T-cell (primary cell): Measurements from ENCODE around the gene HPCAL1. TPM values are rescaled to one million over a fixed set of nuclear protein-coding genes. Genes with fewer than 3 reads are reported as not detected.
A peak's percentile ranks its signal among the peaks of the same experiment; 100 is the strongest.

Experiments used
- ATAC-seq, 4 experiments: fragments of 200-7000 bp in 3 of 4; fragments of 150-1000 bp in 1 of 4; cut with Tn5 transposase; replicated peaks in 1 of 4; 1 replicate in 3 of 4; 2 replicates in 1 of 4; pipeline ENCODE4 v1.10.0; 2021; ENCODE audit warnings: moderate library complexity in 3 of 4, mild to moderate bottlenecking in 2 of 4, moderate number of reproducible peaks in 1 of 4
- CTCF ChIA-PET, 2 donors: fragments of 300-600 bp; sonication (Branson Sonifier 250); formaldehyde crosslinking; loops; one replicate each; lab custom pipeline; 2022; ENCODE audit warnings: antibody characterized with exemption in 2 of 2; lab: Charles Lee
- POLR2A ChIA-PET, 2 donors: fragments of 300-600 bp; sonication (Branson Sonifier 250); formaldehyde crosslinking; loops; one replicate each; lab custom pipeline; 2022; ENCODE audit warnings: antibody characterized with exemption in 2 of 2; lab: Charles Lee
- DNase-seq, 35 experiments: peaks; one replicate each; pipeline versions ENCODE4 v3.0.0 to v3.0.0-alpha.2; 2013 to 2023
- H3K27ac ChIP-seq: one replicate; pipeline ENCODE4 v1.5.1; 2013; ENCODE audit warnings: low read length
- H3K27me3 ChIP-seq, 2 experiments: replicated peaks in 1 of 2; 1 replicate in 1 of 2; 2 replicates in 1 of 2; pipeline versions ENCODE4 v1.6.1 to v1.7.0; 2013; ENCODE audit warnings: low read length in 1 of 2, mixed read lengths in 1 of 2; ENCODE audit not compliant: control insufficient read depth in 2 of 2, insufficient read depth in 2 of 2; ENCODE audit errors: extremely low read depth in 1 of 2
- H3K36me3 ChIP-seq, 2 donors: 1 replicate in 1 of 2; 2 replicates in 1 of 2; pipeline versions ENCODE4 v1.6.1 to v1.7.0; 2013; ENCODE audit warnings: low read length in 1 of 2; ENCODE audit not compliant: control insufficient read depth in 2 of 2, insufficient read depth in 1 of 2; ENCODE audit errors: extremely low read depth in 1 of 2
- H3K4me1 ChIP-seq, 2 experiments: 1 replicate in 1 of 2; 2 replicates in 1 of 2; pipeline versions ENCODE4 v1.6.1 to v1.7.0; 2013; ENCODE audit warnings: low read length in 2 of 2, mixed read lengths in 1 of 2; ENCODE audit not compliant: insufficient read depth in 2 of 2, control insufficient read depth in 1 of 2; ENCODE audit errors: extremely low read depth in 1 of 2
- H3K4me3 ChIP-seq, 2 donors: 1 replicate in 1 of 2; 2 replicates in 1 of 2; pipeline versions ENCODE4 v1.5.1 to v1.7.0; 2013; ENCODE audit warnings: mild to moderate bottlenecking in 2 of 2, low read length in 1 of 2, moderate library complexity in 1 of 2; ENCODE audit not compliant: control insufficient read depth in 1 of 2; ENCODE audit errors: extremely low read depth in 1 of 2
- H3K9me3 ChIP-seq: 2 replicates; pipeline ENCODE4 v1.7.0; 2013
- H3K27ac Mint-ChIP-seq, 2 donors: one replicate each; pipeline ENCODE4 v1.8.0; 2020 to 2021; ENCODE audit warnings: mild to moderate bottlenecking in 2 of 2, mixed read lengths in 2 of 2
- H3K27me3 Mint-ChIP-seq, 2 donors: one replicate each; pipeline ENCODE4 v1.8.0; 2021 to 2022; ENCODE audit warnings: mixed read lengths in 2 of 2
- H3K36me3 Mint-ChIP-seq: one replicate; pipeline ENCODE4 v1.8.0; 2021; ENCODE audit warnings: mixed read lengths
- H3K4me1 Mint-ChIP-seq, 3 donors: one replicate each; pipeline ENCODE4 v1.8.0; 2020 to 2022; ENCODE audit warnings: mixed read lengths in 3 of 3, mild to moderate bottlenecking in 1 of 3
- H3K4me3 Mint-ChIP-seq, 3 donors: one replicate each; pipeline ENCODE4 v1.8.0; 2020 to 2022; ENCODE audit warnings: mild to moderate bottlenecking in 3 of 3, mixed read lengths in 3 of 3, moderate library complexity in 3 of 3
- H3K9me3 Mint-ChIP-seq, 3 donors: one replicate each; pipeline ENCODE4 v1.8.0; 2020 to 2022; ENCODE audit warnings: mixed read lengths in 3 of 3
- WGBS: methylation state at CpG from one replicate; pipeline ENCODE4 v1.1.5; 2013; ENCODE audit warnings: missing lambda C conversion rate; ENCODE audit not compliant: insufficient coverage; 5-methylcytosine and 5-hydroxymethylcytosine counted together
- total RNA-seq, 35 experiments: library from RNA in 6 of 35; stranded (reverse) in 6 of 35; fragments of 120-200 nt in 1 of 35; gene quantifications; one replicate each; pipeline versions ENCODE4 v1.2.1 to v1.2.4 and lab custom pipeline; 2013 to 2026

Gene HPCAL1
- total RNA-seq, 5 donors from 2014 or later (not counting 1 experiment from before 2014, with no cell fraction given): 39.5 to 87.3 (median 83.2) TPM

DNA sequence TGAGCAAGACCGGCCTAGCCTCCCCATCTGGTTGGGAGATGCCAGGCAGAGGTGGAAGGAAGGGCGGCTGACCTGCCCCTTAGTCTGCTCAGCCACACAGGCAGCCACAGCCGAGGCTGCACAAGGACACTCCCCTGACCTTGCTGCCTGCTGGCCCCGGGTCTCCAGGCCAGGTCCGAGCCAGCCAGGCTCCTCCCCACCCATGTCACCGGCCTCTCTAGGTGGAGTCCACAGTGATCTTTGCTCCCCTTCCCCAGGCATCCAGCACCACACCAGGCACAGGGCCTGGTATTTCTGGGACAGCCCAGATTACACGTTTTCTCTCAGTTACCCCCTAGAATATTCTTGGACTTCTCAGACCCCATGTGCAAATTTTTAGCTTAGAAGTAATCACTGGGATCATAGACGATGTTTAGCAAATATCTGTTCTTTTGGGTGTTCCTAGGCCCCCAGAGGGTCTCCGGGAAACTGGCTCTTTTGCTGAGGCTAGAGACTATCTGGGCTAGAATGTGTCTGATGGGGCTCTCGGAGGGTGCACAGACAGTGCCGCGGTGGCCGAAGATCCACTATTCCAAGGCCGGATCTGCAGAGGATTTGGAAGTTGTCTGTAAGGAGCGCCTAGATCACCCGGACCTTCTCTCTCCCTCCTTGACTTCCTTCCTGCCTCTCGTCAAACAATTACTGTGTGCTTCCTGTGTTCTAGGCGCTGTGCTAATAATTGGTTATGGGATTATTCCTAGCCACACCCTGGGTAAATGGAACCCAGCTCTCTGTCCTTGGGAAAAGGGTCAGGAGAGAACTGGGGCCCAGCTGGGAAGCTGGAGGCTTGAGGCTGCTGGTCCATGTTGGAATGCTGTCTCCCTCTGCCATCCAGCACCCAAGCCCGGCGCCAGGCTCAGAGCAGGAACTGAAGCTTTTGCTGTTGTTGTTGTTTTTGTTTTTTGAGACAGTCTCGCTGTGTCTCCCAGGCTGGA, 98.6 kb downstream of the HPCAL1 start:
- Histone ChIP-seq H3K36me3 (peaks cover 3 to 7% of the 10 kb centered on the region in 2 donors), H3K9me3 (no peaks in the 10 kb centered on the region), H3K27me3 (no peaks in the 10 kb centered on the region), H3K4me1 (peaks cover 12 to 54% of the 10 kb centered on the region in 2 experiments), H3K4me3 (peak overlapping the region in 1 of 2 donors; percentile 17), H3K27ac (peak overlapping the region; percentile 42)
- peak in 1 of 4 experiments; percentile 22 for ATAC-seq
- Mint-ChIP-seq H3K27me3 (no peaks in the 10 kb centered on the region), H3K36me3 (peaks cover 18% of the 10 kb centered on the region), H3K9me3 (no peaks in the 10 kb centered on the region), H3K4me3 (peak overlapping the region; percentile 5 to 60 (median 32)), H3K27ac (peak overlapping the region; percentile 88 to 96), H3K4me1 (peaks cover 44 to 47% (median 45%) of the 10 kb centered on the region in 3 donors)
- POLR2A ChIA-PET: interaction anchor here in 1 of 2 donors (0.6 kb wide), 1 partner anchor 84 kb away, joined by 3 read pairs; no protein-coding TSS in a partner anchor
- CTCF ChIA-PET: no interaction called here
- DNase-seq: no peak
- WGBS: 91% methylated on average over 9 of the region's 21 CpGs

DNA sequence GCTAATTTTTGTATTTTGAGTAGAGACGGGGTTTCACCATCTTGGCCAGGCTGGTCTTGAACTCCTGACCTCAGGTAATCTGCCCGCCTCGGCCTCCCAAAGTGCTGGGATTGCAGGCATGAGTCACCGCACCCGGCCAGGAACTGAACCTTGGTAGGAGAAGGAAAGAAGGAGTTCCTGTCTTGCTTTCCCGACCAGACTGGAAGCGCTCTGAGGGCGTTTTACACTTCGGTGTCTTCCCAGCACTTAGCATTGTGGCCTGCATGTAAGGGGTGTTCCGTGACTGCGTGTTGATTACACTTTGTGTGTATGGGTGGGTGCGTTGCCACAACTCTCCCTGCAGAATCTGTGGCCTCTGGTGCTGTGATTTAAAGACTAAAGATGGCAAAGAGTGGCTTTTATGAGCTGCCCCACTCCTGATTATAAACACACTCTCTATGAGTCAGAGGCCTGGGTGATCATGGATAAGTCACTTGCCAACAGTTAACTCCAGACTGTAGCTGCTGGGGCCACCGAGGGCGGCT, 99.4 kb downstream of the HPCAL1 start:
- DNase-seq (no peak), ATAC-seq (no peak)
- Mint-ChIP-seq H3K36me3 (peaks cover 18% of the 10 kb centered on the region), H3K4me1 (peaks cover 53 to 55% (median 54%) of the 10 kb centered on the region in 3 donors), H3K27ac (peak overlapping the region; percentile 44 to 96), H3K27me3 (no peaks in the 10 kb centered on the region), H3K9me3 (no peaks in the 10 kb centered on the region), H3K4me3 (peak overlapping the region in 1 of 3 donors; percentile 60)
- Histone ChIP-seq H3K9me3 (no peaks in the 10 kb centered on the region), H3K36me3 (peaks cover 3 to 7% of the 10 kb centered on the region in 2 donors), H3K4me3 (no peak overlapping the region), H3K27ac (no peak overlapping the region), H3K27me3 (no peaks in the 10 kb centered on the region), H3K4me1 (peaks cover 21 to 58% of the 10 kb centered on the region in 2 experiments)
- WGBS: 92% methylated on average over 5 of the region's 14 CpGs
- ChIA-PET CTCF (no interaction called here), POLR2A (no interaction called here)

DNA sequence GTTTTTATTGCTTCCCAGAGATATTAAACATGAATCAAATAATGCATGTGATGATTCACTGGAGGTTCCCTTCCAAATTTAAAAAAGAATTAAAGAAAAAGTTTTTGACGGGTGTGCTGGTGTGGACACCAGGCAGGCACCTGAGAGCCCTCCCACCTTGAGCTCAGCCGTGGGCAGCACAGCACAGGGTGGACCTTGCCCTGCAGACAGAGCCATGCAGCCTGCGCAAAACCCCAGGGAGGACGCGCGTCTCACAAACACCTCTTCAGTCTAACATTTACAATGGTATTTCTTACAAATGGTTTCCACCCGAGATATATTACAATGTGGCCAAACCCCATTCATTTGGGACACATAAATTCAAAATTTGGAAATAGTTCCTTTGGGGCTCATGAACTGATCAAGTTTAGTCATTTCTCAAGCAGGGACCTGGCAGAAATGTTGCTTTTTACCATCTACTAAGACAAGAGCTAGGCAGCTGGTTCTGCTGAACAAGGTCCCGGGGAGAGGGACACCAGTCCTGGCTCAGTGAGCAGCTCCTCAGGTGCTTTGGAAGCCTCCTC, 100.0 kb downstream of the HPCAL1 start:
- H3K27ac Mint-ChIP-seq: peak overlapping the region in 1 of 2 donors; percentile 49
- no peaks in the 10 kb centered on the region for H3K27me3 ChIP-seq
- POLR2A ChIA-PET: no interaction called here
- H3K4me1 Mint-ChIP-seq: peaks cover 54 to 61% (median 60%) of the 10 kb centered on the region in 3 donors
- no peak for DNase-seq
- no peak overlapping the region for H3K27ac ChIP-seq
- no peaks in the 10 kb centered on the region for H3K9me3 ChIP-seq
- no peaks in the 10 kb centered on the region for H3K9me3 Mint-ChIP-seq
- H3K4me3 Mint-ChIP-seq: no peak overlapping the region
- 89% methylated on average over 6 of the region's 8 CpGs for WGBS
- peaks cover 18% of the 10 kb centered on the region for H3K36me3 Mint-ChIP-seq
- H3K4me3 ChIP-seq: no peak overlapping the region
- CTCF ChIA-PET: interaction anchor here (0.5 to 0.7 kb wide), 3 partner anchors 71 to 938 kb away, joined by 3 to 5 read pairs (median 4); no protein-coding TSS in a partner anchor
- H3K4me1 ChIP-seq: peaks cover 27 to 64% of the 10 kb centered on the region in 2 experiments
- no peaks in the 10 kb centered on the region for H3K27me3 Mint-ChIP-seq
- peaks cover 3 to 7% of the 10 kb centered on the region in 2 donors for H3K36me3 ChIP-seq
- no peak for ATAC-seq

DNA sequence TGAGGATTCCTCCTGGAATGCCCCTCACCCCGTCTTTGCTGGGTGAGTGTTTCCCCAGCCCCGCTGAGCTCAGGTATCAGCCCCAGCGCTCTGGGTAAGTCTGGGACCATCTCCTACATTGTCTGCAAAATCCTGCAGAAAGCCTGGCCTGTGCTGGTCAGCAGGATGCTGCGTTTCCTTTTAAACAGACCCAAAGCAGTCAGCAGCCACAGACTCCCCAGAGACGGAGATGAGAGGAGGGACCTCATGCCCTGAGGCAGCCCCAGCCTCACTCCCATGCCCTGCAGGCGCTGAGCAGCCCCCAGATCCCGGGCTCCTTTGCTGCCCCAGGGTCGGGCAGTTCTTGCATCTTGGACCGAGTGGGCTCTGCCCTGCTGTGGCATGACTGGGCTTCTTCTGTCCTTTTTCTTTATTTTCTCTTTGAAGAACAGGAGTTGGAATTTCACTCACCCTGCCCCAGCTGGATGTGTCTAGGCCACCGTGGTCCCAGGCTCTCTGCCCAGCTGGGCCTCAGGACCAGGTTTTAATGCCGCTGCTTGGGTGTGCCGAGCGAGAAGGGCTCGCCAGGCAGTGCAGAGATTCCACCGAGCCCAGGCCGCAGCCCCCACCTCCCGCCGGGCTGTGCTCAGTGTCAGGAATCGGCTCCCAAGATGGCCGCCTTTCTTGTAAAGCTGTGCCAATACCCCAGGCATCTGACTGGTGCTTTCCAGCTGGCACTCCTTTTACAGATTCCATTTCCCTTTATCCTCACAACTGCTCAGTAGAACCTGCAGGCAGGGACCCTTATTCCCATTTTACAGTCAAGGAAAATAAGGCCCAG, 101.8 kb downstream of the HPCAL1 start:
- Mint-ChIP-seq H3K27me3 (no peaks in the 10 kb centered on the region), H3K9me3 (no peaks in the 10 kb centered on the region), H3K36me3 (peaks cover 8% of the 10 kb centered on the region), H3K4me3 (no peak overlapping the region), H3K27ac (no peak overlapping the region), H3K4me1 (peaks cover 66 to 75% (median 72%) of the 10 kb centered on the region in 3 donors)
- peaks cover 0 to 7% of the 10 kb centered on the region in 2 donors for H3K36me3 ChIP-seq
- ChIA-PET POLR2A (no interaction called here), CTCF (no interaction called here)
- no peak overlapping the region for H3K27ac ChIP-seq
- DNase-seq (no peak), ATAC-seq (no peak)
- H3K4me1 ChIP-seq: peaks cover 34 to 81% of the 10 kb centered on the region in 2 experiments
- 96% methylated on average over 20 of the region's 20 CpGs for WGBS
- H3K9me3 ChIP-seq: no peaks in the 10 kb centered on the region
- no peaks in the 10 kb centered on the region for H3K27me3 ChIP-seq
- no peak overlapping the region for H3K4me3 ChIP-seq

DNA sequence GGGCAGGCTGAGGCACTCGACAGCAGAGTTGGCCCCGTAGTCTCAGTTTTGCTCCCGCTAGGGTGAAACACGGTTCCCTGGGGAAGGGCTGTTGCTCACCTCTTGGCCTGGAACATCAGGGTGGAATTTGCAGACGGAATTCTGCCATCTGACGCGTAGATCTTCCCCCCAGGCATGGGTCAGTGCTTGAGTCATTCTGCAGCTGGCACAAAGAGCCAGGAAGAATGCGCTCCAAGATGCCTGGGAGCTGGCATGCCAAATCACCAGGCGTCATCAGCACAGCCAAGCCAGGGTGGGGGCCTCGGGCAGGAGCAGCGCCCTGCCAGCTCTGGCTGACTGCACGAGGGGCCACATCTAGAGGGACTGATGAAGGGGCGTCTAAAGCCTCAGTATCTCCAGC, 102.7 kb downstream of the HPCAL1 start:
- ATAC-seq: no peak
- 97% methylated on average over 12 of the region's 13 CpGs for WGBS
- Mint-ChIP-seq H3K4me1 (peaks cover 61 to 72% (median 65%) of the 10 kb centered on the region in 3 donors), H3K4me3 (no peak overlapping the region), H3K9me3 (no peaks in the 10 kb centered on the region), H3K27ac (no peak overlapping the region), H3K36me3 (peaks cover 4% of the 10 kb centered on the region), H3K27me3 (no peaks in the 10 kb centered on the region)
- Histone ChIP-seq H3K36me3 (peaks cover 0 to 4% of the 10 kb centered on the region in 2 donors), H3K9me3 (no peaks in the 10 kb centered on the region), H3K4me1 (peaks cover 34 to 72% of the 10 kb centered on the region in 2 experiments), H3K27me3 (no peaks in the 10 kb centered on the region), H3K27ac (no peak overlapping the region), H3K4me3 (no peak overlapping the region)
- CTCF ChIA-PET: interaction anchor here in 1 of 2 donors (0.6 kb wide), 1 partner anchor 282 kb away, joined by 7 read pairs; no protein-coding TSS in a partner anchor
- POLR2A ChIA-PET: no interaction called here
- DNase-seq: no peak
